Fibroblast of the aortic adventitia (primary cell): ENCODE data around the gene ATP5IF1. TPM values are rescaled to one million over a fixed set of nuclear protein-coding genes. Genes with fewer than 3 reads are reported as not detected.

Source experiments
- DNase-seq: peaks from one replicate; pipeline ENCODE4 v3.0.0-alpha.2; 2010; ENCODE audit warnings: low read depth
- H3K4me3 ChIP-seq: 2 replicates; pipeline ENCODE4 v1.5.1; 2011; ENCODE audit warnings: low read depth, mild to moderate bottlenecking, control low read depth, low read length, moderate library complexity
- total RNA-seq: library from RNA; depleted of rRNA; stranded (reverse); fragments of >200 nt; gene quantifications from 2 replicates; pipeline ENCODE4 v1.2.3, GENCODE V29; 2012; ENCODE audit warnings: low replicate concordance
- TF ChIP-seq, protein P1 (sequence below): IDR thresholded peaks from 2 replicates; pipeline ENCODE4 v1.5.1; 2011; ENCODE audit warnings: mild to moderate bottlenecking, low read length, control low read depth, inconsistent platforms; ENCODE audit not compliant: insufficient read depth

ATP5IF1 gene
- total RNA-seq: 108 and 171 TPM in 2 replicates

DNA sequence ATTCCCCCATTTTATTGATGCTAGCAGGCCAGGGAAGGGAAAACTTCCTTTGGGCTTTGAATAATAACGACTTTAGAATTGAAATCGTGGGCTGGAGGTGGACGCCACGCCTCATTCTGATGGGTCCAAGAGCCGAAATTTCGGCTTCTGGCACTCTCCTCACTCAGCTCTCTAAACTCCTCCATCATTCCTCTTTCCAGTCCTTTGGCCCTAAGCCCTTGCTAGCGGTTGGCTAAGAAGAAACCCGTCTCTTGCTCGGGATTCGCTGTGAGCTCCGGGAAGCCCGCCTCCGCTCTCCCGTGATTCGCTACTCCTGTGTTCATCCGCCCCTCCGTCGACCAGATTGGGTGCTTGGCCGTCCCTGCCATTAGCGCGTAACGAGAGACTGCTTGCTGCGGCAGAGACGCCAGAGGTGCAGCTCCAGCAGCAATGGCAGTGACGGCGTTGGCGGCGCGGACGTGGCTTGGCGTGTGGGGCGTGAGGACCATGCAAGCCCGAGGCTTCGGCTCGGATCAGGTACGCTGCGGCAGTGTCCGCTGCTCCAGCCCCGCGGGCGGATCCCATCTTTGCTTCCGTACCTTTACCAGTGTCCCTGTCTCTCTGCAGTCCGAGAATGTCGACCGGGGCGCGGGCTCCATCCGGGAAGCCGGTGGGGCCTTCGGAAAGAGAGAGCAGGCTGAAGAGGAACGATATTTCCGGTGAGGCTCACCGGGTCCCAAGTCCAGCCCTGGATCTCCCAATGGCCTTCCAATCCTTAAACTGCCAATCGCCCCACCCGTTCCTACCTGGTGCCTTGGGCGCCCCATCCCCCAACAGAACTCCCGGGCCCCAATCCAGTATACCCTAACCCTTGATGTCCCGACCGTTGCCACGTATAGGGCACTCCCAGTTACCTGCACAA lies at the start of gene ATP5IF1:
TSS of gene ATP5IF1 (plus strand) at position 370 of the 901 bp plus-strand sequence. CDS start at position 430, 60 bp downstream.
- DNase-seq: peak; percentile 98
- TF ChIP-seq, protein P1, sequence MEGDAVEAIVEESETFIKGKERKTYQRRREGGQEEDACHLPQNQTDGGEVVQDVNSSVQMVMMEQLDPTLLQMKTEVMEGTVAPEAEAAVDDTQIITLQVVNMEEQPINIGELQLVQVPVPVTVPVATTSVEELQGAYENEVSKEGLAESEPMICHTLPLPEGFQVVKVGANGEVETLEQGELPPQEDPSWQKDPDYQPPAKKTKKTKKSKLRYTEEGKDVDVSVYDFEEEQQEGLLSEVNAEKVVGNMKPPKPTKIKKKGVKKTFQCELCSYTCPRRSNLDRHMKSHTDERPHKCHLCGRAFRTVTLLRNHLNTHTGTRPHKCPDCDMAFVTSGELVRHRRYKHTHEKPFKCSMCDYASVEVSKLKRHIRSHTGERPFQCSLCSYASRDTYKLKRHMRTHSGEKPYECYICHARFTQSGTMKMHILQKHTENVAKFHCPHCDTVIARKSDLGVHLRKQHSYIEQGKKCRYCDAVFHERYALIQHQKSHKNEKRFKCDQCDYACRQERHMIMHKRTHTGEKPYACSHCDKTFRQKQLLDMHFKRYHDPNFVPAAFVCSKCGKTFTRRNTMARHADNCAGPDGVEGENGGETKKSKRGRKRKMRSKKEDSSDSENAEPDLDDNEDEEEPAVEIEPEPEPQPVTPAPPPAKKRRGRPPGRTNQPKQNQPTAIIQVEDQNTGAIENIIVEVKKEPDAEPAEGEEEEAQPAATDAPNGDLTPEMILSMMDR: no peak
- H3K4me3 ChIP-seq: peak within 1 kb of the TSS; percentile 100

DNA sequence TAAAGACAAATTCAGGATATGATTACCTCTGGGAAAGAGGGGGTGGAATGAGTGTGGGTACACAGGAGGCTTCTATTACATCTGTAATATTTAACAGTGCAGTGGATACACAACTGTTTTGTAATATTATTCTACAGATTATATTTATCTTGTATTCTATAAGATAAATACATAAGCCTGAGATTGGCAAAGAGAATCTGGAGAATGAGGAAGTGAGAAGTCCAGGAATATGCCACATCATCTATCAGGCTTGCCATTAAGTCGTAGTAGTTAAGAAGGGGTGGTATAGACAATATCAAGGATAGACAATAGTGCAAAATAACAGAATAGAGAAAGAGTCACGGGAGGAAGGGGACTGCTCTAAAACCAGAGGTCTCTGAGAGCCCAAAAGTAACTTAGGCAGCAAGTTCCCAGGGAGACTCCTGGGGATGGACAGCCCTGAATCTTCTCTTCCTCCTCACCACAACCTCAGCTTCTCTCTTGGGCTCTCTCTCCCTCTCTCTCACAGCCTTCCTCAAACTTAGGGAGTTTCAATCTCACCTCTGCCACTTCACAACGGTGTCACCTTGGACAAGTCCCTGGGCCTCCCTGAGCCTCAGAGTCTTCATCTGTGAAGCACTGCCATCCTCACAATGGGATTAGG lies 45.5 kb upstream of the ATP5IF1 start:
- no peak overlapping the region for H3K4me3 ChIP-seq
- TF ChIP-seq, protein P1: no peak
- no peak for DNase-seq

DNA sequence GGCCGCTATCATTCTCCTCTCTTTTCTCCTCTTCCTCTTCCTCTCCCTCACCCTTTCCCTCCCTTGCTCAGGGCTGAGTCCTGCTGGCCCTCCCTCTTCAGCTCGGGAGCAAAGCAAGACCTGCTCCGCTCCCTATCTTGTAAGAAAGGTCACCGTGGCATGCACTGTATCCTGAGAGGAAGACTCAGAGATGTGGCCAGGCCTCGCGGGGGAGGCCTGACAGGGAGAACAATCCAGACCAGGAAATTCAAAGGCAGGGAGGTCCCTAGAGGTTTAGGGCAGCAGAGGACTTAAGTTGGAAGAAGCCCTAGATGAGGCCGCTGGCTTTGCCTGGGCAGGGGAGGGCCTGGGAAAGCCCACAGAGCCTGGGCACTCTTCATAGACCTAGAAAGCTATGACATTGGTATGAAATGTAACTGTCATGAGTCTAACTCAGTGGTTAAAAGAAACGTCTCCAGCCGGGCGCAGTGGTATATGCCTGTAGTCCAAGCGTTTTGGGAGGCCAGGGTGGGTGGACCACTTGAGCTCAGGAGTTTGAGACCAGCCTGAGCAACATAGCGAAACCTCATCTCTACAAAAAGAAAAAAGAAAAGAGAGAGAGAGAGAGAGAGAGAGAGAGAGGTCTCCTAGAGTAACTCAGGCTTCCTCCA lies 44.8 kb upstream of the ATP5IF1 start:
- DNase-seq: peak; percentile 25
- TF ChIP-seq, protein P1: no peak
- H3K4me3 ChIP-seq: no peak overlapping the region

DNA sequence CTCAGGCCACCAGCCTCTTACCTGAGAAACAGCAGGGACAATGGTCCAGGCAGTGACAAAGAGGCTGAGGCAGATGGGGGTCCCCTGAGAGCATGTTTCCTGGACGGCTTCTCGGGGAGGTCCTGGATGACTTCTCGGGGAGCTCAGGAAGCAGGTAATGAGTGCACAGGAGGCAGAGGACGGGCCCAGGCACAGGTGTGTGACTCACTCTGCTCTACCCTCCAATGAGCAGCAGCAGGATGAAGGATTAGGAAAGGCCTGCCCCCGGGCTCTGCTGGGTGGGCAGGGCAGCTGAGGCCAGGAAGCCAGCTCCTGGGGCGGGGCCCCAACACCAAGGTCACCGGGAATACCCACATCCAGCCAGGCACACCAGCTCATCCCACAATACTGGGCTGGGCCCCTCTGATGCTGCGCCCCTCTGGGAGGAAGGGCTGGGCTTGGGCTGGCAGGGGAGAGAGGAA lies 42.2 kb upstream of the ATP5IF1 start:
- H3K4me3 ChIP-seq: no peak overlapping the region
- no peak for DNase-seq
- TF ChIP-seq, protein P1: no peak

DNA sequence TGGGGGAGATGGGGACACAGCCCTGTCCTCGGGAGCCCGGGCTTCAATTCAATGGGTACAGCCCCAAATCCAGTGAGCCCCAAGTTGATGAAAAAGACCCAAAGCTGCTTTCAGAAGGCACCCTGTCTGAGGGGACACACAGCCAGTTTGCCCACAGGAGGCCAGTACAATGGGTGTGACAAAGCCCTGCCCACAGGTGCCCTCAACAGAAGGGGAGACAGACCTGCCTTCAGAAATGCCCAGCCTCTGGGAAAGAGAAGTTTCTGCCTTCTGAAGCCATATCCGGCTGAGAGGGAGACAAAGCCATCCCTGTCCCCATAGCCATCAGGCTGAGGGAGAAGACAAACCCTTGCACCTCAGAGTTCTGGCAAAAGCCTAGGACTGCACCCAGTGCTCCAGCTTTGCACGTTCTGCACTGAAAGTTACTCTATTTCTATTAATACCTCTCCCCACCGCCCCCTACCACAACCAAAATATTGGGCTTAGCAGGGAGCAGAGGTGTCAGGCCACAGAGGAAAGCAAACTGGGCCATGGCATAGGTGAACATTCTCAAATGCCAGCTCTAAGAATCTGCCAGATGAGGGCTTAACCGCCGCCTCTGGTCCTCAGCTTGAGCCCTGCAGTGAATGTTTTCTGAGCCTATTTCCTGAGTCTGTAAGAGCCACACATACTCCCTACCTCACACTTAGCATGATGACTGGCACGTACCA lies 41.4 kb upstream of the ATP5IF1 start:
- TF ChIP-seq, protein P1: no peak
- H3K4me3 ChIP-seq: no peak overlapping the region
- no peak for DNase-seq

DNA sequence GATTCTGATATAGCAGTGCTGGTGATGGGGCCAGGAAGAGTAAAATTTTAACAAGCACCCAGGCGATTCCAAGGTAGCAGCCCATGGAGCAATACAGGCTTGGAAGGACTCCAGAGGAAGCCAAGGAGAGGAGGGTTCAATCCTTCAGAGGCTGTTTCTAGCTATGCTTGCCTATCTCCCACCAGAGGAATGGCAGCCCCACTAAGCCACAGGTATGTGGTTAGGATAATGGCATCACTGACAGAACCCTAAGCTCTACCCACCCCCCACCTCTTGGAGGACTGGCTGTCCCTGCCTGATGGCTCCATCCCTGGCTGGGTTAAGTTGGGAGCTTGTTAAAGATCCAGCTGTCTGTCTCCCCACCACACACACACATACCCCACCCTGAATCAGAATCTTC lies 40.1 kb upstream of the ATP5IF1 start:
- no peak overlapping the region for H3K4me3 ChIP-seq
- DNase-seq: no peak
- TF ChIP-seq, protein P1: no peak
